K562 (cell line): ENCODE data around the gene GFI1B. TPM values are rescaled to one million over a fixed set of nuclear protein-coding genes. Genes with fewer than 3 reads are reported as not detected.

Source experiments
- CHD2 ChIP-seq: IDR thresholded peaks from 2 replicates; pipeline ENCODE4 v1.6.1; 2011; ENCODE audit warnings: low read depth, low read length
- KAT7 ChIP-seq: sonication (generic); formaldehyde crosslinking; IDR thresholded peaks from 2 replicates; pipeline ENCODE4 v1.8.0; 2022; ENCODE audit warnings: missing genetic modification reagents, mild to moderate bottlenecking, borderline replicate concordance
- KDM1A ChIP-seq, 2 experiments: fragments of 450-650 bp; IDR thresholded peaks; 2 replicates each; pipeline ENCODE4 v1.6.1; 2016; ENCODE audit warnings: mild to moderate bottlenecking in 2 of 2
- KLF16 ChIP-seq: IDR thresholded peaks from 2 replicates; pipeline ENCODE4 v1.6.1; 2016; ENCODE audit warnings: antibody characterized with exemption
- NCOA2 ChIP-seq, 2 experiments: fragments of 450-650 bp; IDR thresholded peaks; 2 replicates each; pipeline ENCODE4 v1.6.1; 2018; ENCODE audit warnings: mild to moderate bottlenecking in 2 of 2, moderate library complexity in 1 of 2; ENCODE audit not compliant: partially characterized antibody in 2 of 2
- NELFE ChIP-seq: IDR thresholded peaks from 2 replicates; pipeline ENCODE4 v1.6.1; 2011; ENCODE audit warnings: mild to moderate bottlenecking; ENCODE audit not compliant: insufficient read depth, insufficient read length
- POLR2G ChIP-seq: fragments of 200-400 bp; formaldehyde crosslinking; IDR thresholded peaks from 2 replicates; pipeline ENCODE4 v1.6.1; 2017; ENCODE audit warnings: low read depth, mild to moderate bottlenecking, antibody characterized with exemption, low read length, moderate library complexity
- SRF ChIP-seq, 2 experiments: fragments of 250-450, 450-650 bp in 1 of 2; sonication (Bioruptor Pico) in 1 of 2; sonication (generic) in 1 of 2; formaldehyde crosslinking; IDR thresholded peaks; 2 replicates each; pipeline versions ENCODE4 v1.5.0 to v1.5.1; 2020 to 2022; ENCODE audit warnings: mild to moderate bottlenecking in 1 of 2, missing genetic modification reagents in 1 of 2
- ZNF124 ChIP-seq: sonication (generic); formaldehyde crosslinking; IDR thresholded peaks from 2 replicates; pipeline ENCODE4 v1.8.1; 2022; ENCODE audit warnings: missing genetic modification reagents
- ZNF280A ChIP-seq: fragments of 450-650 bp; IDR thresholded peaks from 2 replicates; pipeline ENCODE4 v1.6.1; 2018; ENCODE audit warnings: mild to moderate bottlenecking, low read depth; ENCODE audit not compliant: partially characterized antibody
- ZNF445 ChIP-seq: fragments of 250-450 bp; sonication (Bioruptor Pico); IDR thresholded peaks from 2 replicates; pipeline ENCODE4 v1.4.0; 2020; ENCODE audit warnings: low read depth, mild to moderate bottlenecking, moderate library complexity
- polyA plus RNA-seq, 8 experiments: library from polyadenylated mRNA; depleted of rRNA in 4 of 8; stranded (reverse) in 5 of 8; unstranded in 3 of 8; fragments of >200 nt; fragmentation: Nextera tagmentation in 2 of 8; fragmentation: Illumina TruSeq in 1 of 8; extraction: Ambion mirVana in 2 of 8; extraction: Trizol in 1 of 8; gene quantifications; 2 replicates each; pipeline versions ENCODE4 v1.2.1 to v1.2.3, GENCODE V29; 2011 to 2014; ENCODE audit warnings: inconsistent platforms in 1 of 8, missing spikeins in 1 of 8
- total RNA-seq, 7 experiments: library from RNA; depleted of rRNA in 6 of 7; stranded (reverse); fragments of >200 nt in 6 of 7; fragmentation: Illumina TruSeq in 2 of 7; extraction: Trizol in 2 of 7; gene quantifications; 2 replicates each; pipeline versions ENCODE4 v1.2.1 to v1.2.3, GENCODE V29; 2011 to 2021; ENCODE audit warnings: low replicate concordance in 1 of 7

Gene GFI1B
- total and polyA plus RNA-seq, 9 of the 15 experiments (the other 6 are each of a cell fraction or from before 2014, with no cell fraction given): 8.0 to 75.7 (median 34.5) TPM

- TF ChIP-seq ZNF280A: no peak
- no peak for TF ChIP-seq ZNF445
- no peak for TF ChIP-seq KDM1A (IDR thresholded peaks at IDR 0.05)
- no peak for TF ChIP-seq POLR2G
- TF ChIP-seq KAT7: no peak
- TF ChIP-seq SRF (CRISPR knock-in tag; IDR thresholded peaks at IDR 0.05): no peak
- no peak for TF ChIP-seq NCOA2 (IDR thresholded peaks at IDR 0.05; ENCODE audit: partially characterized antibody in 2 of 2)
- no peak for TF ChIP-seq CHD2
- no peak for TF ChIP-seq KLF16
- TF ChIP-seq NELFE: no peak
- TF ChIP-seq ZNF124: no peak
Measured at GRCh38 chr9:133023117-133023890, 44.8 kb downstream of the GFI1B start (continued).
